ENCODE measurements around the gene NOTCH3. TPM values are rescaled to one million over a fixed set of nuclear protein-coding genes. Genes with fewer than 3 reads are reported as not detected.

Gene NOTCH3
- total and polyA plus RNA-seq, 2 donors (not counting 1 experiment from before 2014, with no cell fraction given) = 26.4 to 42.6 TPM

- peaks cover 8% of the 10 kb centered on the region for H3K4me1 ChIP-seq (ENCODE audit: control insufficient read depth, extremely low read depth, insufficient read depth, low read length)
- no peak for DNase-seq (ENCODE audit: low read depth in 2 of 2)
- H3K27ac ChIP-seq (ENCODE audit: insufficient read depth, low read length) = peak overlapping the region; percentile 94
- H3K36me3 ChIP-seq (ENCODE audit: control insufficient read depth, insufficient read depth, low read length) = peaks cover 5% of the 10 kb centered on the region
- H3K4me2 ChIP-seq (ENCODE audit: extremely low read depth, insufficient read depth, low read length) = peak overlapping the region; percentile 71
- H3K9ac ChIP-seq (ENCODE audit: insufficient read depth, low read length) = no peak overlapping the region
- peak overlapping the region in 3 of 4 experiments; percentile 31 to 61 (median 52) for H3K4me3 ChIP-seq (replicated peaks in 1 of 4; ENCODE audit: control extremely low read depth in 1 of 4, insufficient read depth in 1 of 4, low read depth in 3 of 4, low read length in 4 of 4)
- H2AFZ ChIP-seq (ENCODE audit: low read length) = no peak overlapping the region
- no peaks in the 10 kb centered on the region for H4K20me1 ChIP-seq (ENCODE audit: control insufficient read depth, extremely low read depth, insufficient read depth, low read length)
- H3K9me3 ChIP-seq (ENCODE audit: control insufficient read depth, insufficient read depth, low read depth, low read length) = no peaks in the 10 kb centered on the region
- no peaks in the 10 kb centered on the region for H3K27me3 ChIP-seq (ENCODE audit: control insufficient read depth, insufficient read depth, low read length)
- peaks cover 16% of the 10 kb centered on the region for H3K79me2 ChIP-seq (ENCODE audit: control insufficient read depth, insufficient read depth, low read length)
- no peak for TF ChIP-seq CTCF (conservative IDR thresholded peaks at IDR 0.05 in 1 of 2, IDR thresholded peaks at IDR 0.05 in 1 of 2; ENCODE audit: low read depth in 1 of 2, low read length in 2 of 2)
- no peak for TF ChIP-seq EZH2 (IDR thresholded peaks at IDR 0.05; ENCODE audit: low read length, missing control alignments)
Observed at GRCh38 chr19:15126131-15126910, 74.5 kb downstream of the NOTCH3 start.

GRCh38 chr19:15125232-15126067, 75.3 kb downstream of the NOTCH3 start:
- peaks cover 8% of the 10 kb centered on the region for H3K4me1 ChIP-seq (ENCODE audit: control insufficient read depth, extremely low read depth, insufficient read depth, low read length)
- peaks cover 16% of the 10 kb centered on the region for H3K79me2 ChIP-seq (ENCODE audit: control insufficient read depth, insufficient read depth, low read length)
- TF ChIP-seq CTCF (conservative IDR thresholded peaks at IDR 0.05 in 1 of 2, IDR thresholded peaks at IDR 0.05 in 1 of 2; ENCODE audit: low read depth in 1 of 2, low read length in 2 of 2) = no peak
- TF ChIP-seq EZH2 (IDR thresholded peaks at IDR 0.05; ENCODE audit: low read length, missing control alignments) = no peak
- H3K9ac ChIP-seq (ENCODE audit: insufficient read depth, low read length) = peak overlapping the region; percentile 81
- no peaks in the 10 kb centered on the region for H4K20me1 ChIP-seq (ENCODE audit: control insufficient read depth, extremely low read depth, insufficient read depth, low read length)
- H3K4me2 ChIP-seq (ENCODE audit: extremely low read depth, insufficient read depth, low read length) = peak overlapping the region; percentile 81
- peaks cover 5% of the 10 kb centered on the region for H3K36me3 ChIP-seq (ENCODE audit: control insufficient read depth, insufficient read depth, low read length)
- DNase-seq (ENCODE audit: low read depth in 2 of 2) = peak; percentile 96 to 97
- H3K27me3 ChIP-seq (ENCODE audit: control insufficient read depth, insufficient read depth, low read length) = no peaks in the 10 kb centered on the region
- peak overlapping the region; percentile 82 to 95 (median 90) for H3K4me3 ChIP-seq (replicated peaks in 1 of 4; ENCODE audit: control extremely low read depth in 1 of 4, insufficient read depth in 1 of 4, low read depth in 3 of 4, low read length in 4 of 4)
- H2AFZ ChIP-seq (ENCODE audit: low read length) = peak overlapping the region; percentile 95
- no peaks in the 10 kb centered on the region for H3K9me3 ChIP-seq (ENCODE audit: control insufficient read depth, insufficient read depth, low read depth, low read length)
- peak overlapping the region; percentile 94 for H3K27ac ChIP-seq (ENCODE audit: insufficient read depth, low read length)

- H3K36me3 ChIP-seq (ENCODE audit: control insufficient read depth, insufficient read depth, low read length) = peaks cover 8% of the 10 kb centered on the region
- H3K4me3 ChIP-seq (replicated peaks in 1 of 4; ENCODE audit: control extremely low read depth in 1 of 4, insufficient read depth in 1 of 4, low read depth in 3 of 4, low read length in 4 of 4) = peak overlapping the region; percentile 82 to 95 (median 90)
- no peak for TF ChIP-seq CTCF (conservative IDR thresholded peaks at IDR 0.05 in 1 of 2, IDR thresholded peaks at IDR 0.05 in 1 of 2; ENCODE audit: low read depth in 1 of 2, low read length in 2 of 2)
- TF ChIP-seq EZH2 (IDR thresholded peaks at IDR 0.05; ENCODE audit: low read length, missing control alignments) = no peak
- H3K9me3 ChIP-seq (ENCODE audit: control insufficient read depth, insufficient read depth, low read depth, low read length) = no peaks in the 10 kb centered on the region
- no peaks in the 10 kb centered on the region for H4K20me1 ChIP-seq (ENCODE audit: control insufficient read depth, extremely low read depth, insufficient read depth, low read length)
- peak overlapping the region; percentile 95 for H2AFZ ChIP-seq (ENCODE audit: low read length)
- no peaks in the 10 kb centered on the region for H3K27me3 ChIP-seq (ENCODE audit: control insufficient read depth, insufficient read depth, low read length)
- no peak for DNase-seq (ENCODE audit: low read depth in 2 of 2)
- H3K27ac ChIP-seq (ENCODE audit: insufficient read depth, low read length) = peak overlapping the region; percentile 94
- peak overlapping the region; percentile 81 for H3K9ac ChIP-seq (ENCODE audit: insufficient read depth, low read length)
- peak overlapping the region; percentile 81 for H3K4me2 ChIP-seq (ENCODE audit: extremely low read depth, insufficient read depth, low read length)
- peaks cover 8% of the 10 kb centered on the region for H3K4me1 ChIP-seq (ENCODE audit: control insufficient read depth, extremely low read depth, insufficient read depth, low read length)
- peaks cover 16% of the 10 kb centered on the region for H3K79me2 ChIP-seq (ENCODE audit: control insufficient read depth, insufficient read depth, low read length)
Observed at GRCh38 chr19:15124572-15125231, 76.1 kb downstream of the NOTCH3 start.
